K562 (cell line): ENCODE results near the gene SMC3. TPM values are rescaled to one million over a fixed set of nuclear protein-coding genes. Genes with fewer than 3 reads are reported as not detected.

Experiments used
- GTF2A2 ChIP-seq: IDR thresholded peaks from 2 replicates; pipeline ENCODE4 v1.6.1; 2016; ENCODE audit warnings: mild to moderate bottlenecking, missing genetic modification characterization, missing compliant biosample characterization
- GTF2E2 ChIP-seq: fragments of 200-800 bp; sonication (Bioruptor generic); IDR thresholded peaks from 2 replicates; pipeline ENCODE4 v1.6.1; 2016; ENCODE audit warnings: missing genetic modification characterization, missing compliant biosample characterization
- HNRNPUL1 ChIP-seq: fragments of 200-400 bp; formaldehyde crosslinking; IDR thresholded peaks from 2 replicates; pipeline ENCODE4 v1.6.1; 2017; ENCODE audit warnings: low read length
- NCOA6 ChIP-seq: fragments of 450-650 bp; IDR thresholded peaks from 2 replicates; pipeline ENCODE4 v1.6.1; 2017; ENCODE audit warnings: mild to moderate bottlenecking
- NR3C1 ChIP-seq: sonication (generic); formaldehyde crosslinking; IDR thresholded peaks from 2 replicates; pipeline ENCODE4 v1.8.1; 2022; ENCODE audit warnings: missing genetic modification reagents
- PCBP2 ChIP-seq: fragments of 200-400 bp; formaldehyde crosslinking; IDR thresholded peaks from 2 replicates; pipeline ENCODE4 v1.6.1; 2018; ENCODE audit warnings: low read length, low read depth, mild to moderate bottlenecking, moderate library complexity; ENCODE audit not compliant: poor library complexity, severe bottlenecking
- PTBP1 ChIP-seq: fragments of 200-400 bp; formaldehyde crosslinking; IDR thresholded peaks from 2 replicates; pipeline ENCODE4 v1.6.1; 2017; ENCODE audit warnings: low read depth, low read length
- RNF2 ChIP-seq: sonication (generic); IDR thresholded peaks from 2 replicates; pipeline ENCODE4 v1.6.1; 2016
- TFAM ChIP-seq: fragments of 250-450 bp; sonication (Bioruptor Pico); conservative IDR thresholded peaks from 2 replicates; pipeline ENCODE4 v1.5.0; 2021; ENCODE audit warnings: mild to moderate bottlenecking, moderate library complexity
- ZBTB7A ChIP-seq: IDR thresholded peaks from 2 replicates; pipeline ENCODE4 v1.6.1; 2011; ENCODE audit warnings: low read depth, mild to moderate bottlenecking, low read length, moderate library complexity, borderline replicate concordance; ENCODE audit not compliant: control insufficient read depth
- ZNF316 ChIP-seq: fragments of 450-650 bp; IDR thresholded peaks from 2 replicates; pipeline ENCODE4 v1.6.1; 2016
- ZNF696 ChIP-seq: fragments of 250-450 bp; sonication (Bioruptor Pico); conservative IDR thresholded peaks from 2 replicates; pipeline ENCODE4 v1.4.0; 2020; ENCODE audit warnings: mild to moderate bottlenecking, moderate library complexity
- ZNF707 ChIP-seq: fragments of 250-450 bp; sonication (Bioruptor Pico); conservative IDR thresholded peaks from 2 replicates; pipeline ENCODE4 v1.8.0; 2022; ENCODE audit warnings: inconsistent platforms, mild to moderate bottlenecking, moderate library complexity
- ZNF778 ChIP-seq: fragments of 450-650 bp; formaldehyde crosslinking; IDR thresholded peaks from 2 replicates; pipeline ENCODE4 v1.4.0; 2020; ENCODE audit warnings: mild to moderate bottlenecking, moderate library complexity
- polyA plus RNA-seq, 8 experiments: library from polyadenylated mRNA; depleted of rRNA in 4 of 8; stranded (reverse) in 5 of 8; unstranded in 3 of 8; fragments of >200 nt; fragmentation: Nextera tagmentation in 2 of 8; fragmentation: Illumina TruSeq in 1 of 8; extraction: Ambion mirVana in 2 of 8; extraction: Trizol in 1 of 8; gene quantifications; 2 replicates each; pipeline versions ENCODE4 v1.2.1 to v1.2.3, GENCODE V29; 2011 to 2014; ENCODE audit warnings: inconsistent platforms in 1 of 8, missing spikeins in 1 of 8
- total RNA-seq, 7 experiments: library from RNA; depleted of rRNA in 6 of 7; stranded (reverse); fragments of >200 nt in 6 of 7; fragmentation: Illumina TruSeq in 2 of 7; extraction: Trizol in 2 of 7; gene quantifications; 2 replicates each; pipeline versions ENCODE4 v1.2.1 to v1.2.3, GENCODE V29; 2011 to 2021; ENCODE audit warnings: low replicate concordance in 1 of 7
- TF ChIP-seq, protein P1 (sequence below), 3 experiments: IDR thresholded peaks in 2 of 3; conservative IDR thresholded peaks in 1 of 3; 2 replicates each; pipeline ENCODE4 v1.5.1; 2011 to 2012; ENCODE audit warnings: low read length in 3 of 3, mild to moderate bottlenecking in 3 of 3, control low read depth in 2 of 3, improper control_type of control experiment in 1 of 3, inconsistent platforms in 1 of 3, low read depth in 1 of 3, mixed read lengths in 1 of 3, moderate library complexity in 1 of 3; ENCODE audit not compliant: insufficient read depth in 2 of 3
- TF ChIP-seq, protein P2 (sequence below): fragments of 450-650 bp; IDR thresholded peaks from 2 replicates; pipeline ENCODE4 v1.6.1; 2016; ENCODE audit warnings: mild to moderate bottlenecking, moderate library complexity

Gene SMC3
- total and polyA plus RNA-seq, 9 of the 15 experiments (the other 6 are each of a cell fraction or from before 2014, with no cell fraction given): 21.3 to 62.6 (median 39.3) TPM

DNA sequence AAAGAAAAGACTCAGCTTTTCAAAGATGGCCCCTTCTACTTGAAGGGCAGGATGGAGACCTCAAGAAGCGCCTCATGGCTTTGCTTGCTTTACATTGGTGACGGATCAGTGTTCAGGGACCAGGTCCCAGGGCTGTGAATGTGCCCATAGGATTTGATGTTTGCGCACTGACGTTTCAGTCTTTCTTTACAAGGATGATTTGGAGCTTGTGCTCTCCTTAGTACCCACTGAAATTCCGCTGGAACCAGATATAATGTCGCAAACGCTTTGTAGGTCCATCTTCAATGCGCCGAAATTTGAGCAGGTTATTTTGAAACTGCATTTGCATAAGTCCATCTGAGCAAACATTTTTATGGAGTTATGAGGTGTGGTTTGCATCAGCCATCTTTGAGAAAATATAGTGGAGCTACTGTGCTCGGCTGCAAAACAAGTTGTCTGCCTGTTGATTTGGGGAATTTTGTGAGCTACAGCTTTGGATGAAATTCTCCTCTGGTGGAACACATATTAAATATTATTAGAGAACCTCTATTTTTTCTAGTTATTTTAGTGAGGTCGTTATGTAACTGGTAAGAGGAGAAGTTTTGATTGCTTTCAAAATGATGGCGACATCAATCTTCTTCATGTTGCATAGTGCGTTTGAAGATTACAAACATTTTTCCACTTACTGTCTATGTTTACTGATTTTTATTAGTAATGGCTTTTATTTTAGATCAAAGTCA is 79.1 kb downstream of the SMC3 start (continued):
- TF ChIP-seq GTF2A2 (no peak), NR3C1 (CRISPR knock-in tag) (no peak), RNF2 (no peak), HNRNPUL1 (no peak), ZNF316 (no peak), PCBP2 (no peak), TFAM (CRISPR knock-in tag) (no peak), ZNF778 (no peak), ZNF696 (no peak), ZBTB7A (no peak), PTBP1 (no peak), NCOA6 (no peak), GTF2E2 (tag) (peak; percentile 28; the same call in 1 of the 2 replicates), ZNF707 (CRISPR knock-in tag) (no peak)
- TF ChIP-seq, protein P1, sequence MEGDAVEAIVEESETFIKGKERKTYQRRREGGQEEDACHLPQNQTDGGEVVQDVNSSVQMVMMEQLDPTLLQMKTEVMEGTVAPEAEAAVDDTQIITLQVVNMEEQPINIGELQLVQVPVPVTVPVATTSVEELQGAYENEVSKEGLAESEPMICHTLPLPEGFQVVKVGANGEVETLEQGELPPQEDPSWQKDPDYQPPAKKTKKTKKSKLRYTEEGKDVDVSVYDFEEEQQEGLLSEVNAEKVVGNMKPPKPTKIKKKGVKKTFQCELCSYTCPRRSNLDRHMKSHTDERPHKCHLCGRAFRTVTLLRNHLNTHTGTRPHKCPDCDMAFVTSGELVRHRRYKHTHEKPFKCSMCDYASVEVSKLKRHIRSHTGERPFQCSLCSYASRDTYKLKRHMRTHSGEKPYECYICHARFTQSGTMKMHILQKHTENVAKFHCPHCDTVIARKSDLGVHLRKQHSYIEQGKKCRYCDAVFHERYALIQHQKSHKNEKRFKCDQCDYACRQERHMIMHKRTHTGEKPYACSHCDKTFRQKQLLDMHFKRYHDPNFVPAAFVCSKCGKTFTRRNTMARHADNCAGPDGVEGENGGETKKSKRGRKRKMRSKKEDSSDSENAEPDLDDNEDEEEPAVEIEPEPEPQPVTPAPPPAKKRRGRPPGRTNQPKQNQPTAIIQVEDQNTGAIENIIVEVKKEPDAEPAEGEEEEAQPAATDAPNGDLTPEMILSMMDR (IDR thresholded peaks at IDR 0.05 in 2 of 3, conservative IDR thresholded peaks at IDR 0.05 in 1 of 3; ENCODE audit: insufficient read depth in 2 of 3, low read depth in 1 of 3, low read length in 3 of 3): no peak
- TF ChIP-seq, protein P2, sequence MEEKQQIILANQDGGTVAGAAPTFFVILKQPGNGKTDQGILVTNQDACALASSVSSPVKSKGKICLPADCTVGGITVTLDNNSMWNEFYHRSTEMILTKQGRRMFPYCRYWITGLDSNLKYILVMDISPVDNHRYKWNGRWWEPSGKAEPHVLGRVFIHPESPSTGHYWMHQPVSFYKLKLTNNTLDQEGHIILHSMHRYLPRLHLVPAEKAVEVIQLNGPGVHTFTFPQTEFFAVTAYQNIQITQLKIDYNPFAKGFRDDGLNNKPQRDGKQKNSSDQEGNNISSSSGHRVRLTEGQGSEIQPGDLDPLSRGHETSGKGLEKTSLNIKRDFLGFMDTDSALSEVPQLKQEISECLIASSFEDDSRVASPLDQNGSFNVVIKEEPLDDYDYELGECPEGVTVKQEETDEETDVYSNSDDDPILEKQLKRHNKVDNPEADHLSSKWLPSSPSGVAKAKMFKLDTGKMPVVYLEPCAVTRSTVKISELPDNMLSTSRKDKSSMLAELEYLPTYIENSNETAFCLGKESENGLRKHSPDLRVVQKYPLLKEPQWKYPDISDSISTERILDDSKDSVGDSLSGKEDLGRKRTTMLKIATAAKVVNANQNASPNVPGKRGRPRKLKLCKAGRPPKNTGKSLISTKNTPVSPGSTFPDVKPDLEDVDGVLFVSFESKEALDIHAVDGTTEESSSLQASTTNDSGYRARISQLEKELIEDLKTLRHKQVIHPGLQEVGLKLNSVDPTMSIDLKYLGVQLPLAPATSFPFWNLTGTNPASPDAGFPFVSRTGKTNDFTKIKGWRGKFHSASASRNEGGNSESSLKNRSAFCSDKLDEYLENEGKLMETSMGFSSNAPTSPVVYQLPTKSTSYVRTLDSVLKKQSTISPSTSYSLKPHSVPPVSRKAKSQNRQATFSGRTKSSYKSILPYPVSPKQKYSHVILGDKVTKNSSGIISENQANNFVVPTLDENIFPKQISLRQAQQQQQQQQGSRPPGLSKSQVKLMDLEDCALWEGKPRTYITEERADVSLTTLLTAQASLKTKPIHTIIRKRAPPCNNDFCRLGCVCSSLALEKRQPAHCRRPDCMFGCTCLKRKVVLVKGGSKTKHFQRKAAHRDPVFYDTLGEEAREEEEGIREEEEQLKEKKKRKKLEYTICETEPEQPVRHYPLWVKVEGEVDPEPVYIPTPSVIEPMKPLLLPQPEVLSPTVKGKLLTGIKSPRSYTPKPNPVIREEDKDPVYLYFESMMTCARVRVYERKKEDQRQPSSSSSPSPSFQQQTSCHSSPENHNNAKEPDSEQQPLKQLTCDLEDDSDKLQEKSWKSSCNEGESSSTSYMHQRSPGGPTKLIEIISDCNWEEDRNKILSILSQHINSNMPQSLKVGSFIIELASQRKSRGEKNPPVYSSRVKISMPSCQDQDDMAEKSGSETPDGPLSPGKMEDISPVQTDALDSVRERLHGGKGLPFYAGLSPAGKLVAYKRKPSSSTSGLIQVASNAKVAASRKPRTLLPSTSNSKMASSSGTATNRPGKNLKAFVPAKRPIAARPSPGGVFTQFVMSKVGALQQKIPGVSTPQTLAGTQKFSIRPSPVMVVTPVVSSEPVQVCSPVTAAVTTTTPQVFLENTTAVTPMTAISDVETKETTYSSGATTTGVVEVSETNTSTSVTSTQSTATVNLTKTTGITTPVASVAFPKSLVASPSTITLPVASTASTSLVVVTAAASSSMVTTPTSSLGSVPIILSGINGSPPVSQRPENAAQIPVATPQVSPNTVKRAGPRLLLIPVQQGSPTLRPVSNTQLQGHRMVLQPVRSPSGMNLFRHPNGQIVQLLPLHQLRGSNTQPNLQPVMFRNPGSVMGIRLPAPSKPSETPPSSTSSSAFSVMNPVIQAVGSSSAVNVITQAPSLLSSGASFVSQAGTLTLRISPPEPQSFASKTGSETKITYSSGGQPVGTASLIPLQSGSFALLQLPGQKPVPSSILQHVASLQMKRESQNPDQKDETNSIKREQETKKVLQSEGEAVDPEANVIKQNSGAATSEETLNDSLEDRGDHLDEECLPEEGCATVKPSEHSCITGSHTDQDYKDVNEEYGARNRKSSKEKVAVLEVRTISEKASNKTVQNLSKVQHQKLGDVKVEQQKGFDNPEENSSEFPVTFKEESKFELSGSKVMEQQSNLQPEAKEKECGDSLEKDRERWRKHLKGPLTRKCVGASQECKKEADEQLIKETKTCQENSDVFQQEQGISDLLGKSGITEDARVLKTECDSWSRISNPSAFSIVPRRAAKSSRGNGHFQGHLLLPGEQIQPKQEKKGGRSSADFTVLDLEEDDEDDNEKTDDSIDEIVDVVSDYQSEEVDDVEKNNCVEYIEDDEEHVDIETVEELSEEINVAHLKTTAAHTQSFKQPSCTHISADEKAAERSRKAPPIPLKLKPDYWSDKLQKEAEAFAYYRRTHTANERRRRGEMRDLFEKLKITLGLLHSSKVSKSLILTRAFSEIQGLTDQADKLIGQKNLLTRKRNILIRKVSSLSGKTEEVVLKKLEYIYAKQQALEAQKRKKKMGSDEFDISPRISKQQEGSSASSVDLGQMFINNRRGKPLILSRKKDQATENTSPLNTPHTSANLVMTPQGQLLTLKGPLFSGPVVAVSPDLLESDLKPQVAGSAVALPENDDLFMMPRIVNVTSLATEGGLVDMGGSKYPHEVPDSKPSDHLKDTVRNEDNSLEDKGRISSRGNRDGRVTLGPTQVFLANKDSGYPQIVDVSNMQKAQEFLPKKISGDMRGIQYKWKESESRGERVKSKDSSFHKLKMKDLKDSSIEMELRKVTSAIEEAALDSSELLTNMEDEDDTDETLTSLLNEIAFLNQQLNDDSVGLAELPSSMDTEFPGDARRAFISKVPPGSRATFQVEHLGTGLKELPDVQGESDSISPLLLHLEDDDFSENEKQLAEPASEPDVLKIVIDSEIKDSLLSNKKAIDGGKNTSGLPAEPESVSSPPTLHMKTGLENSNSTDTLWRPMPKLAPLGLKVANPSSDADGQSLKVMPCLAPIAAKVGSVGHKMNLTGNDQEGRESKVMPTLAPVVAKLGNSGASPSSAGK: peak; percentile 50
